ENCODE data around the gene ZW10. TPM values are rescaled to one million over a fixed set of nuclear protein-coding genes. Genes with fewer than 3 reads are reported as not detected.

ZW10 gene
- total RNA-seq, 2 donors from 2014 or later, result 24.1 to 26.4 TPM

DNA sequence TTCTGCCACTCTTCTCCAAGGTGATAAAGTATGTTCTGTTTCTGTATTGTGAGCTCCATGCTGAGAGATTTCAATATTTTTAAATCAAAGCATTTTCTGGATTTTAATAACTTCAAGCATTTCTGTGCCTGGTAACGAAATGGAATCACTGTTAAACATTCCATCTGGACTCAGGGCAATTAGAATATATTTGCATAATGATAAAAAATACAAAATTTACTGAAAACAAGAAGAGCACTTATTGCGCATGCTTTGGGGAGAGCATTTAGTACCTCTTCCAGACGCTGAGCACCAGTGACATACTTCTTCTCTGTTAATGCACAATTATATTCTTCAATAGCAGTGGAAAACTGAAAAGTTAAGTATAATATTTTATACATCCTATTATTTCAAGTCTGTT lies 13.3 kb downstream of the ZW10 start:
- Histone ChIP-seq H3K9me3 (ENCODE audit: control insufficient read depth, low read length) (peaks cover 16% of the 10 kb centered on the region), H3K4me1 (ENCODE audit: control insufficient read depth, insufficient read depth, low read length) (no peaks in the 10 kb centered on the region), H3K4me3 (ENCODE audit: low read length) (no peak overlapping the region), H3K27me3 (ENCODE audit: control insufficient read depth, insufficient read depth, low read length, poor library complexity, severe bottlenecking) (no peaks in the 10 kb centered on the region), H3K36me3 (ENCODE audit: control insufficient read depth, insufficient read depth, low read length) (peaks cover 60% of the 10 kb centered on the region), H3K9ac (ENCODE audit: extremely low read depth, low read length, poor library complexity, severe bottlenecking) (no peak overlapping the region), H3K27ac (ENCODE audit: low read depth, low read length) (no peak overlapping the region)
- H3K36me3 Mint-ChIP-seq (ENCODE audit: low read depth), result peaks cover 63% of the 10 kb centered on the region
- no peaks in the 10 kb centered on the region for H3K27me3 Mint-ChIP-seq (ENCODE audit: insufficient read depth)
- DNase-seq, result no peak
- TF ChIP-seq, protein P1, sequence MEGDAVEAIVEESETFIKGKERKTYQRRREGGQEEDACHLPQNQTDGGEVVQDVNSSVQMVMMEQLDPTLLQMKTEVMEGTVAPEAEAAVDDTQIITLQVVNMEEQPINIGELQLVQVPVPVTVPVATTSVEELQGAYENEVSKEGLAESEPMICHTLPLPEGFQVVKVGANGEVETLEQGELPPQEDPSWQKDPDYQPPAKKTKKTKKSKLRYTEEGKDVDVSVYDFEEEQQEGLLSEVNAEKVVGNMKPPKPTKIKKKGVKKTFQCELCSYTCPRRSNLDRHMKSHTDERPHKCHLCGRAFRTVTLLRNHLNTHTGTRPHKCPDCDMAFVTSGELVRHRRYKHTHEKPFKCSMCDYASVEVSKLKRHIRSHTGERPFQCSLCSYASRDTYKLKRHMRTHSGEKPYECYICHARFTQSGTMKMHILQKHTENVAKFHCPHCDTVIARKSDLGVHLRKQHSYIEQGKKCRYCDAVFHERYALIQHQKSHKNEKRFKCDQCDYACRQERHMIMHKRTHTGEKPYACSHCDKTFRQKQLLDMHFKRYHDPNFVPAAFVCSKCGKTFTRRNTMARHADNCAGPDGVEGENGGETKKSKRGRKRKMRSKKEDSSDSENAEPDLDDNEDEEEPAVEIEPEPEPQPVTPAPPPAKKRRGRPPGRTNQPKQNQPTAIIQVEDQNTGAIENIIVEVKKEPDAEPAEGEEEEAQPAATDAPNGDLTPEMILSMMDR (conservative IDR thresholded peaks at IDR 0.05), result no peak
- no peak overlapping the region for H3K27ac Mint-ChIP-seq
- peaks cover 8% of the 10 kb centered on the region for H3K9me3 Mint-ChIP-seq
- no peak overlapping the region for H3K4me3 Mint-ChIP-seq
- H3K4me1 Mint-ChIP-seq, result no peaks in the 10 kb centered on the region
- WGBS, 2 experiments (ENCODE audit: insufficient coverage in 1 of 2, insufficient read length in 1 of 2), result 100% methylated on average over 3 of the region's 3 CpGs; no CpG with 5 or more reads in 1 of the 2 experiments

DNA sequence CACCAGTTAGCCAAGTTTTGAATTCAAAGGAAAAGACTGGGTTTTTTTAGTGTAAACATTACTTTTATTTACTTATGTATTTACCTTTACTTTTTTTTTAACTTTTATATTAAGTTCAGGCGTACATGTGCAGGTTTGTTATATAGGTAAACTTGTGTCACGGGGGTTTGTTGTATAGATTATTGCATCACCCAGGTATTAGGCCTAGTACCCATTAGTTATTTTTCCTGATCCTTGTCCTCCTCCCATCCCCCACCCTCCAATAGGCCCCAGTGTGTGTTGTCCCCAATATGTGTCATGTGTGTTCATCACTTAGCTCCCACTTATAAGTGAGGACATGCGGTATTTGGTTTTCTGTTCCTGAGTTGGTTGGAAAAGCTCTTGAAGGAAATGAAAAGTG lies 20.6 kb downstream of the ZW10 start:
- no peak overlapping the region for H3K27ac Mint-ChIP-seq
- Histone ChIP-seq H3K9me3 (ENCODE audit: control insufficient read depth, low read length) (peaks cover 16% of the 10 kb centered on the region), H3K36me3 (ENCODE audit: control insufficient read depth, insufficient read depth, low read length) (peaks cover 71% of the 10 kb centered on the region), H3K4me3 (ENCODE audit: low read length) (no peak overlapping the region), H3K9ac (ENCODE audit: extremely low read depth, low read length, poor library complexity, severe bottlenecking) (no peak overlapping the region), H3K27ac (ENCODE audit: low read depth, low read length) (no peak overlapping the region), H3K27me3 (ENCODE audit: control insufficient read depth, insufficient read depth, low read length, poor library complexity, severe bottlenecking) (no peaks in the 10 kb centered on the region), H3K4me1 (ENCODE audit: control insufficient read depth, insufficient read depth, low read length) (no peaks in the 10 kb centered on the region)
- no peaks in the 10 kb centered on the region for H3K9me3 Mint-ChIP-seq
- no peaks in the 10 kb centered on the region for H3K4me1 Mint-ChIP-seq
- H3K36me3 Mint-ChIP-seq (ENCODE audit: low read depth), result peaks cover 45% of the 10 kb centered on the region
- no peaks in the 10 kb centered on the region for H3K27me3 Mint-ChIP-seq (ENCODE audit: insufficient read depth)
- TF ChIP-seq, protein P1 (conservative IDR thresholded peaks at IDR 0.05), result no peak
- DNase-seq, result no peak
- no peak overlapping the region for H3K4me3 Mint-ChIP-seq
- 100% methylated on average over 1 of the region's 3 CpGs for WGBS, 2 experiments (ENCODE audit: insufficient coverage in 1 of 2, insufficient read length in 1 of 2)

DNA sequence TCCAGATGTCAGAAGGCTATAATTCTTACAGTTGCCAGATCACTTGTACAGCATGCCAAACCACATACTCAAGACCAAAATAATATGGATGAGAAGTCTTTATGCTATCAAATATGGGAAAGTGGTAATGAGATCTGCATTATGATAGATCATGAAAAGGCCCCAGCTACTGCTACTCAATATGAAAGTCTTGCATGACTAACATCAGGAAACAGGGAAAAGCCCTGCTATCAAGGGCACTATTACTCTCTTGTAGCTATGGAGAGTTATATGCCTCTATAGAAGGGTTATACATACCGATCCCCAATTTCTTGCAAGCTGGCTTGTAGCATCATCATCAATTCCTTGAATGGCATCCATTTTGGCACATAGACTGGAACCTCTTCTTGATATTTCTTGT lies 37.2 kb downstream of the ZW10 start:
- H3K27ac ChIP-seq (ENCODE audit: low read depth, low read length), result no peak overlapping the region
- H3K4me3 ChIP-seq (ENCODE audit: low read length), result no peak overlapping the region
- 100% methylated on average over 1 of the region's 1 CpG for WGBS, 2 experiments (ENCODE audit: insufficient coverage in 1 of 2, insufficient read length in 1 of 2)
- no peaks in the 10 kb centered on the region for H3K27me3 Mint-ChIP-seq (ENCODE audit: insufficient read depth)
- no peaks in the 10 kb centered on the region for H3K9me3 ChIP-seq (ENCODE audit: control insufficient read depth, low read length)
- H3K4me1 ChIP-seq (ENCODE audit: control insufficient read depth, insufficient read depth, low read length), result no peaks in the 10 kb centered on the region
- H3K4me1 Mint-ChIP-seq, result no peaks in the 10 kb centered on the region
- no peaks in the 10 kb centered on the region for H3K9me3 Mint-ChIP-seq
- H3K4me3 Mint-ChIP-seq, result no peak overlapping the region
- no peak for DNase-seq
- H3K9ac ChIP-seq (ENCODE audit: extremely low read depth, low read length, poor library complexity, severe bottlenecking), result no peak overlapping the region
- peaks cover 72% of the 10 kb centered on the region for H3K36me3 Mint-ChIP-seq (ENCODE audit: low read depth)
- no peaks in the 10 kb centered on the region for H3K27me3 ChIP-seq (ENCODE audit: control insufficient read depth, insufficient read depth, low read length, poor library complexity, severe bottlenecking)
- TF ChIP-seq, protein P1 (conservative IDR thresholded peaks at IDR 0.05), result no peak
- no peak overlapping the region for H3K27ac Mint-ChIP-seq
- peaks cover 87% of the 10 kb centered on the region for H3K36me3 ChIP-seq (ENCODE audit: control insufficient read depth, insufficient read depth, low read length)

All from endodermal cell (in vitro differentiated cells).